NCI-H2107 treated with DMSO at 0.1 percent for 48 hours (cell line): Measurements from ENCODE around the gene CUBN.

Experiments used
- DNase-seq: peaks from one replicate; lab custom pipeline; 2025; ENCODE audit not compliant: unreplicated experiment; lab: John Stamatoyannopoulos, UW

The CUBN gene

GRCh38 chr10:17073725-17074540, 55.7 kb downstream of the CUBN start:
- DNase-seq, result no peak

DNA sequence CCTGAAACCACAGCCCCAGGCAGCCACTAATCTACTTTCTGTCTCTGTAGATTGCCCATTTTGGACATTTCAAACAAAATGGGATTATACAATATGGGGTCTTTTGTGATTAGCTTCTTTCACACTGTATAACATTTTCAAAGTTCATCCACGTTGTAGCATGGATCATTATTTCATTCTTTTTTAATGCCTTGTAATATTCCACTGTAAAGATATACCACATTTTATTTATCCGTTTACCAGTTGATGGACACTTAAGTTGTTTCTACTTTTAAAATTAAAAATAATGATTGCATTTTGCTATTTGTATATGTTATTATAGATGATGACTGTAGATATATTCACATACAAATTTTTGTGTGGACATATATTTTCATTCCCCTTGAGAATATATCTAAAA, 60.7 kb downstream of the CUBN start:
- DNase-seq, result no peak

GRCh38 chr10:17067376-17068264, 62.0 kb downstream of the CUBN start:
- DNase-seq, result no peak

DNA sequence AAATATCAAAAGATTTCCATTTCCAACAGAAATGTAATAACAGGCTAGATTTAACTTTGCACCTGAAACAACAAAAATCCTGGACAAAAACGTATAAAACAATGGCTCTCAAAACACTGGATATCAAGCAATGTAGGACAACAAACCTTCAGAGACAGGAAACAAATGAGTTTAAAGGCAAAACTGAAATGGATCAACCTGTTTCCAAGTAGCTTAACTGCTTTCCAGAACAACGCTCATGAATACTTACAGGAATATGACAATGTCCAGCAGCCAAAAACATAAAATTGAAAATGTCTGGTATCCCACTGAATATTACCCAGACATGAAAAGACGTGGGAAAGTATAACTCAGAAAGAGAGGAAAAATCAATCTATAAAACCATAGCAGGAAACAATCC, 62.8 kb downstream of the CUBN start:
- no peak for DNase-seq

GRCh38 chr10:17066000-17066399, 63.6 kb downstream of the CUBN start:
- no peak for DNase-seq

- DNase-seq, result no peak
Observed at GRCh38 chr10:17065273-17065672, 64.3 kb downstream of the CUBN start.

GRCh38 chr10:17064435-17064834, 65.2 kb downstream of the CUBN start:
- no peak for DNase-seq

DNA sequence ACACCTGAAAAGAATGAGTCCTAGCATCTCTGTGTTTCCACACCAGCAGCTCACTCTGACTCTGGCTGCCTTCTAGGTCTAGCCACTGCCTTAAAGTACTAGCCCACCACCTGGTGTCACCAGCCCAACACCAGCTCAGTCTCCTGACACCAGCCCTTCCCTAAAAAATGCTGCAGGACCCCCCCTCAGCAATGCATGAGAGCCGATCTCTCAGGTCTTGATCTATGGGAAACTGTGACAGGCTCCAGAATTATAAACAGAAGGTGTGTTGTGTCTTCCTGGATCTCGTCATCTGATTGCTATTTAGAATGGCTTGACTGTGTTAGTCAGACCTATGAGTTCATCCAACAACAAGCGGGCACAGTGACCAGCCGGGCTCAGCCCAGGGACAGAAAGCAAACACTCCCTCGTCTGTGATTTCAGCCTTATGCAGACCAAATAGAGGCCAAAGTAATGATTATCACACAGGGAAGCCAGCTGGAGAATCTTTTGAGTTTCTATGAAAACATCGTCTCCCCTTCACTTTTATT, 66.6 kb downstream of the CUBN start:
- no peak for DNase-seq

DNA sequence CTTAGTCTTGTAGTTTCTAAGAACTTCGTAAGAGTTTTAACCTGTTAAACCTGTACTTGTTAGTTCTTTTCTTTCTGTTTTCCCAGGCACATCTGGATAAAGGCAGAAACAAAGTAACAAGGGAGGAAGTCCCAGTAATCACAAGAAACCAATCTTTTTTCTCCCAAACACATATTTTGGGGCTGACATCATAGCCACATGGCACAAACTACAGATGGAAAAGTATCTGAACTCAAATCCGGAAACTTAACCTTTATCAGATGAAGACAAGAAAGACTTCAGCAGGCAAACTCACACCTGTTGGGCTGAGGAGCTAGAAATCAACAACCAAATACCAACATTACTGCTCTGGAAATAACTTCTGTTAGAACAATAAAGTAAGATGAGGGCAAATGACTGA, 67.1 kb downstream of the CUBN start:
- DNase-seq, result no peak

DNA sequence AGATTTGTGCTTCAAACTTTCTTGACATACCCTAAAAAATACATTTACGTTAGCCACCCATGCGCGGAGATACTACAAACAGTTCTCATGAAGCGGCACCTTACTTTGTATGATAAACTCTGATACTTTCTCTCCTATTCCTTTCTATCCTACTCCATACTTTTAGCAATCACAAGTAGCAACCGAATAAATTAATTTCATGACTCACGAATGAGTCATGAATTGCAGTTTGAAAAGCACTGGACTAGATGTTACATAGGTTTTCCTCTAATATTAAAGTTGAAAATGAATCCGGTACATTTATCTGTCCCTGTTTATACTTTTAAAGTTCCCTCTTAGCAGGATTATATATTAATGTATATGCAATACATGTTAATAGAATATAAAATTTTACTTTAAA, 67.6 kb downstream of the CUBN start:
- no peak for DNase-seq

GRCh38 chr10:17061418-17061817, 68.2 kb downstream of the CUBN start:
- DNase-seq, result no peak

GRCh38 chr10:17060289-17060688, 69.3 kb downstream of the CUBN start:
- no peak for DNase-seq

DNA sequence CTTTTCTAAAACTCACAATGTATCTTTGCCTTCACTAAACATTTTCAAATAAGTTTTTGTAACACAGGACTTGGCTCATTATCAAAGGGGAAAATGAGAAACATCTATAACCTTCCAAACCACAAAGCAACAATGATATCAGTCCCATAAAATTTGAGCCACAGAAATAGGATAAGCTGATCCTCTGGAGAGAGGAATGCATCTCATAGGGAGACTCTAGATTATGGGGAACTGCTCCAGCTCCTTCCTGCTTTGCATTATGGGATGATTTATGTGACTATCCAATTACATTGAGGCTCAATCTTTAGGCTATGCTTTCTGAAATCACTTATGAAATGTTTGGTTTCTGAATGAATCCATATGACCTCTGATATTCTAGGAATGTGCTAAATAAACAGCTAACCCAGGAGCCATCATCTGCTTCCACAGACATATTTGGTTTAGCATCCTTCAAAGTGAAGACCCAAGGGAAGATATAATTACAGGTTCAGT, 70.4 kb downstream of the CUBN start:
- no peak for DNase-seq

DNA sequence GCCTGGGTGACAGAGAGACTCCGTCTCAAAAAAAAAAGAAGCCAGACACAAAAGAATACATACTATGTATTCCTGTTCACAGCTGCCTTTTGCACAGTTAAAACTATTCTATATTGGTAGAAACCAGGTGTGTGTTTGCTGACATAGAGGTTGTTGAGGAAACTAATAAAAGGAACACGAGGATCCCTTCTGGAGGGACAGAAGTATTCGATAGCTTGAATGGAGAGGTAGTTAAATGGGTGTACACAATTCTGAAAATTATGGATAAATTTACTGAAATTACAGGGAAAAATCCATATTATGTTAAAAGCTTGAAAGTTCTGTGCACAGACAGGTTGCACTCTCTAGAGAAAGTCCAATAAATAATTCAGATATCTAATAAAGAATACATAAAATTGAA, 71.5 kb downstream of the CUBN start:
- no peak for DNase-seq

DNA sequence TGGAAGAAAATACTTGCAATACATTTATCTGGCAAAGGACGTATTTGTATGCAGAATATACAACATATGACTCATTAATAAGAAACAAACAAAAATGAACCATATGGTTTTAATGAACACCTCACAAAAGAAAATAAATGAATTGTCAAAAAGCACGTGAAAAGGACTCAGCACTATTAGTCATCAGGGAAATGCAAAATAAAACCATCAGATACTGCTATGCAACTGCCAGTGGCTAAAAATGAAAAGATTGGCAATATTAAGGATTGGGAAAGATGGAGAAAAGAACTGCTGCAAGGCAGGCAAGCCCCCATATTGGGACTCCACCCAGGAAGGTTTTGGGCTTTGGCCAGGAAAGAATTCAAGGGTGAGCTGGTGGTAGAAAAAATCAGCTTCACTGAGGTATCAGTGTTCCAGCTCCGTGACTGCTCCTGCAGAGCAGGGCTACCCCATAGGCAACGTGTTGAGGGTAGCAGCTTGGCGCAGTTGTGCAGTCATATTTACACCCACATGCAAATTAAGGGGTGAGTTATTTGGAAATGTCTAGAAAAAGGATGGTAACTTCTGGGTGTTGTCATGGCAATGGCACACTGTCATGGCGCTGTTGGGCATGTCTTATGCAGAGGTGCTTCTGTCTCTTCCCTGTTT, 72.7 kb downstream of the CUBN start:
- no peak for DNase-seq

DNA sequence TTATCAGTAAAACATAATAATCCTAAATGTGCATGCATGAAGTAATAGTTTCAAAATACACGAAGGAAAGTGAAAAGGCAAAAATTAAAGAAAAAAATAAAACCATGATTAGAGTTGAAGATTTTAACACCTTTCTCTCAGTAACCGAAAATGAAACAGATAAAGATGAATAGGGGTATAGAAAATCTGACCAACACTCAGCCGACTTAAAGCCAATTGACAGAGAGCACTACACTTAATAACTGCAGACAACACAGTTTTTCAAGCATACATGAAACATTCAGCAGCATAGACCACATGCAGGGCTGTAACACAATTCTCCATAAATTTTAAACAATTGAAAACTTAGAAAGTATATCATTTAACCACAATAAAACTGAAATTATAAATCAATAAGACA, 76.1 kb downstream of the CUBN start:
- DNase-seq, result no peak

DNA sequence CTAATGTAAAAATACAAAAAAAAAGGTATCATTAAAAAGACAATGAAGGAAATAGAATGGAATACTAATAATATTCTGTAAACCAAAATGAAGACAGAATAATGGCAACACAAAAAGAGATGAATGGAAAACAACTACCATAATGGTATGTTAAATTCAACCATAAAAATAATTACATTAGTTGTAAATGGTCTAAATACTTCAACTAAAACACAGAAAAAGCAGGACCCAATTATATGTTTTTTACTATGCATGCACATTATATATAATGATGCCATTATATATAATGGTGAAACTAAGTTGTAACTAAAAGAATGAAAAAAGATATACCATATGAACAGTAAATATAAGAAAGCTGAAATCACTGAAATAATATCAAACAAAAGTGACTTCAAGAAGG, 76.5 kb downstream of the CUBN start:
- DNase-seq, result no peak

DNA sequence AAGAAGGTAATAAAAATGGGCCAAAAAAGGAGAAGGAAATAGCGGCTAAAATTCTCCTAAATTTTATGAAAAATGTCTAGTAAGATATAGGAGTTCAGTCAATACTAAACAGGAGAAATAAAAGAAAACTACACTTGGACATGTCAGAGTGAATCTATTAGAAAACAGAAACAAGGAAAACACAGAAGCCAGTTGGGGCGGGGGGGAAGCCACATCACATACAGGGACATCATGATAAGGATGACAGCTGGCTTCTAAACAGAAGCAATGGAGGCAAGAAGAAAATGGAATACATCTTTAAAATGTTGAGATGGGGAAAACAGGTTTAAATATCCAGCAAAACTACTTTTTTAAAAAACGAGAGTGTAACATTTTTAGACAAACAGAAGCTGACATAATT, 77.8 kb downstream of the CUBN start:
- DNase-seq, result no peak

GRCh38 chr10:17049195-17049594, 80.4 kb downstream of the CUBN start:
- DNase-seq, result no peak

GRCh38 chr10:17047908-17048307, 81.7 kb downstream of the CUBN start:
- DNase-seq, result no peak

DNA sequence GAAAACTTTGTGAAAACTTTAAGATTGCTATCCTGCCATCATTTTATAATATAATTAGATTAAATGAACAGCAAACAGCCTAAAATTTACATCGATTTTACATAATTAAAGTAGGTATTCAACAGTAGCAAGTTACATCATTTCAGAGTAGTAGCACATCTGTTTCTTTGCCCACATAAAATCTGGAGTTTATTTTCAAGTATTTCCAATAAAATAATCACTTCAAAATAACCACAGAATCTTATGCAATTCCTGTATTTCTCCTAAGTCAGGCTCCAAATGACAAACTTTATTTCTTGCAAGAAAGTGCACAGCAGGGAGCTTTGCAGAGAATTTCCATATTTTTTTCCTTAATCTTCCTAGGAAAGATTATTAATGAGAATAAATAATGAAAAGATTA, 82.6 kb downstream of the CUBN start:
- DNase-seq, result no peak
